SKM-1 (cell line): ENCODE measurements around the gene CTSO.
"Not testable (repeated sequence)": the region's sequence is repeated elsewhere in the genome, so short reads cannot be mapped to it uniquely, and the experiment has no call there.

Source experiments
- DNase-seq: peaks from one replicate; lab custom pipeline; 2025; ENCODE audit not compliant: unreplicated experiment; lab: John Stamatoyannopoulos, UW

Gene CTSO

DNA sequence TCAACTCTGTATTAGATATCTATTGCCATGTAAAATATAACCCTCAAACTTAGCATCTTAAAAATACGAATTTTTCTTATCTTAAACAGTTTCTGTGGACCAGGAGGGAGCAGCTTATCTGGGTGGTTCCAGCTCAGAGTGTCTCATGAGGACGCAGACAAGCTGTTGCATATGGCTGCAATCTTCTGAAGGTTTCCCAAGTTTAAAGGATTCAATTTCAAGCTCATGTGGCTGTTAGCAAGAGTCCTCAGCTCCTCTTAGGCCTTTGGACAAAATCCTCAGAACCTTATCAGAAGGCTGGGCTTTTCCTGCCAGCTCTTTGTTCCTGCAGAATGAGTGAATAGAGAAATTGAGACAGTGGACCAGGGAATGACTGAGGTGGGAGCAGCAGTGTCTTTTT is 2.8 kb upstream of the CTSO start:
- no peak for DNase-seq

DNA sequence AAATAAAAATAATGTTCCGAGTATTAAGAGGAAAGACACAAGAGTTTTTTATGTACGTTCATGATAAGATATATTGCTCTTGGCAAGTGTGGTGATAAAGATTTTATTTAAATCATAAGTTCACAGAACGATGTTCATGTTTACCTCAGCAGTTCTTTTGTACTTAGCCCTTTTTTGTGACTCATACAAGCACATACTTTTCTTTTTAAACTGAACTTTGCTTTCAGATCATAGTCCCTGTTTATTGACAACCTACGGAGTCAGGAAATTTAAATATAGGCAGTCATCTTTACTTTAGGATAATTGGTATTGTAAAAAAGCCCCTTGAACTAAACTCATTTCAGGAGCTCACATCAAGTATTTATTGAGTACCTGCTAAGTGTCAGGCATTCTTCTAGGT is 1.3 kb upstream of the CTSO start:
- no peak for DNase-seq

- DNase-seq = no peak
Observed at GRCh38 chr4:155954118-155954685, 536 bp upstream of the CTSO start.

GRCh38 chr4:155952501-155952901 is 1.2 kb downstream of the CTSO start:
- no peak for DNase-seq

DNA sequence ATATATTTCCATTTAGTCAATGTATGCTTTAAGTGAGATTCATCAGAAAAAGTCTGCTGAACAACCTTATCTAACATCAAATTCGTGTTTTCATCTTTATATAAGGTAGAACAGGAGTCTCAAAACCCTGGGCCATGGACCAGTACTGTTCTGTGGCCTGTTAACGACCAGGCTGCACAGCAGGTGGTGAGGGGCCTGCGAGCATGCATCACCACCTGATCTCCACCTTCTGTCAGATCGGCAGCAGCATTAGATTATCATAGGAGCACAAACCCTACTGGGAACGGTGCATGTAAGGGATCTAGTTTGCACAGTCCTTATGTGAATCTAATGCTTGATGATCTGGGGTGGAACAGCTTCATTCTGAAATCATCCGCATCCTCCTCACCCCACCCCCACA is 3.2 kb downstream of the CTSO start:
- DNase-seq = no peak

GRCh38 chr4:155948541-155948940 is 5.1 kb downstream of the CTSO start:
- DNase-seq = no peak

- no peak for DNase-seq
Observed at GRCh38 chr4:155946486-155946885, 7.2 kb downstream of the CTSO start.

DNA sequence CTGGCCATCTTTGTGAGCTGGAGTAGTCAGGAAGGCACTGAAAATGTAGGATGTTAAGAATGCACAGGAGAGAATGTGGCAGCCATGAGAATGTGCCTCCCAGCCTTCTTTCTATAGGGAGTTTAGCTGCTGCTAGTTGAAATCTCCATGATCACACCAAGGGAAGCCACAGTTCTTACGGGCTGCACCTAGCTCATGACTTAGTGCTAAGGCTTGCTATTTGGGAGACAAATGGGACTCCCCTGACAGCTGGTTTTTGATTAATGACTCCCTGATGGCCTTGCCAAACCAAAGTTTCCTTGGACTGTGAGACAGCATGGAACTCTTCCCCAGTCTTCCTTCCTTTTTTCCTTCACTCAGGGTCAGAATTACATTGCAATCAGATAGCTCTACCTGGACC is 9.2 kb downstream of the CTSO start:
- DNase-seq = no peak

GRCh38 chr4:155943605-155944291 is 9.9 kb downstream of the CTSO start:
- no peak for DNase-seq

DNA sequence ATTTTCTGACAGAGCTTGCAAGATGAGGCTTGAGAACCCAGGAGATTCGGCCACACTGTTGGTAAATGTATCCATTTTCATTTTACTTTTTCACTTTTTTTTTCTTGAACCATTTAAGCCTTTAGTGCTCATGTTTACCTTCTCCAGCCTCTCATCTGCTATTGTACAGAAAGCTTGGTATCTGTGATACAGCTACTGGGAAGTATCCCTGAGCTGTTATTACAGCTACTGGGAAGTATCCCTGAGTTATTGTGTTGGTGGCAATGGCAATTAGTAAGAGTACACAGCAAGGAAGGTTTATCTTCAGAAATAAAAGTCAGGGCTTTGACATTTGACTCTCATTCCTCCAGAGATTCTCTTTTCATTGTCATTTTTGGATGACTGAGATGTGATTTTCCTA is 11.8 kb downstream of the CTSO start:
- DNase-seq = no peak

DNA sequence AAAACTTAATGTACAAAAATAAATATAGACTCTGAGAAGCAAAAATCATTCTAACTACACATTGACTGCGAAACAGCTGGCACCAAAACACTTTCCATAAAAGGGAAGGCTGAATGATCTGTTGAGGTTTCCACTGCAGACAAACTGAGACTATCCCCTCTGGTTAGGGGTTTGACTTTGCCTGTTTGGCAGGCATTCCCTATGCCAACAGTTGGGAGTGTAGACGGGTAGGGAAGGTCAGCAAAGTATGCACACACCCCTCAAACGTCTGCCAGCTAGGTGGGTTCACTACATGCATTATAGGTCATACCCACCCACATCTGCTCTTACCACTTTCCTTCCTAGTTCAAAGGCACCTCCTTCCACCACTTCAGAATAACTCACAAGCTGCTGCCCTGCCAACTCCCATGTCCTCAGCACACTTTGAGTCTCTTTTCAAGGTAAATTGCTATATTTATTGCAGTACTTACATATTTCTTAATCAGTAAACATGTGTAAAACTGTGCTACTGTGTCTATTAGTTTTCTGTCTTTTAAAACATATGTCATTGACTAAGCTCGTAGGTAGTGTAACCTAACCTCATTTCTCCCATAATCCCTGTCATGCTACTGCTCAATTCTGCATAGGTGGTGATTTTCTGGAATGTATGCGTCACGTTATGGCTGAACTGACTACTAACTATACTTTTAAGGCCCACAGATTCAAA is 12.4 kb downstream of the CTSO start:
- no peak for DNase-seq

GRCh38 chr4:155935389-155935986 is 18.2 kb downstream of the CTSO start:
- no peak for DNase-seq

DNA sequence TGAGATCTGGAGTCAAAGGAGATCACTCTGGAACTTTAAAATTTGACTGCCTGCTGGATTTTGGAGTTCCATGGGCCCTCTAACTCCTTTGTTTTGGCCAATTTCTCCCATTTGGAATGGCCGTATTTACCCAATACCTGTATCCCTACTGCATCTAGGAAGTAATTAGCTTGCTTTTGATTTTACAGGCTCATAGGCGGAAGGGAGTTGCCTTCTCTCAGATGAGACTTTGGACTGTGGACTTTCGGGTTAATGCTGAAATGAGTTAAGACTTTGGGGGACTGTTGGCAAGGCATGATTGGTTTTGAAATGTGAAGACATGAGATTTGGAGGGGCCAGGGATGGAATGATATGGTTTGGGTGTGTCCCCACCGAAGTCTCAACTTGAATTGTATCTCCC is 19.0 kb downstream of the CTSO start:
- not testable (repeated sequence) for DNase-seq

GRCh38 chr4:155931634-155932033 is 22.0 kb downstream of the CTSO start:
- DNase-seq = no peak

GRCh38 chr4:155930330-155930729 is 23.3 kb downstream of the CTSO start:
- no peak for DNase-seq

- no peak for DNase-seq
Observed at GRCh38 chr4:155929833-155930232, 23.8 kb downstream of the CTSO start.

DNA sequence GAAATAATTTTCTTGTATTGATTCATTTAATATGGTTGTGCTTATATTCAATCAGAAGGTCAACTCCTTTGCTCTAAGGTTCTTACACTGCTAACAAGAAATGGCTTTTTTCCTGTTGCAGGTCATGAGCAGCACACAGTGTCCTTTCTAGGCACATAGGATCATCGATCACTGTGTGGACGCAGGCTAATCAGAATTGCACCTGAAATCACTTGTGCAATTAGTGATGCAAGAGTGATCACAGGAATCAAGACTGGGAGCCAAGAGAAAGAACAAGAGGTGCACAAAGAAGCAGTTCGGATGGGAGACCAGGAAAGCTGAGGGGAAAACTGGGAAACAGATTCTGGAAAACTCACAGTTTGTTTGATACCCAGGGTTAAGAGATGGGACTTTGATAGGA is 29.0 kb downstream of the CTSO start:
- no peak for DNase-seq

- no peak for DNase-seq
Observed at GRCh38 chr4:155921597-155921996, 32.1 kb downstream of the CTSO start.

DNA sequence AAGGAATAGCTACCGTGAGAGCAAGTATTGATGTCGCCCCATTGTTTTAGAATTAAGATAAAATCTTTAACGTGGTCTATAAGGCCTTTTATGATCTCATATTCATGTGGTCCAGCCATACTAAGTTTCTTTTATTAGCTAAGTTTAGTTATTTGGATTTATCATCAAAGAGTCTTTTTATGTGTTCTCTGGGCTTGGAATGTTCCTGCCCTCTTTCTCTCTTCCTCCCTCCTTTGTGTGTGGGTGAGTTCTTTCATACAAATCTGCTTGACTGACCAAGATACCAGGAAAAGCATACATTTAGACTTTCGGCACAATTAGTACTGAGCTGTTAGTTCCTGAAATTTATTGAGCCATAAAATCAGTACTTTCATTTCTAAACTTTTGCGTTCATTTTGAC is 38.9 kb downstream of the CTSO start:
- no peak for DNase-seq

DNA sequence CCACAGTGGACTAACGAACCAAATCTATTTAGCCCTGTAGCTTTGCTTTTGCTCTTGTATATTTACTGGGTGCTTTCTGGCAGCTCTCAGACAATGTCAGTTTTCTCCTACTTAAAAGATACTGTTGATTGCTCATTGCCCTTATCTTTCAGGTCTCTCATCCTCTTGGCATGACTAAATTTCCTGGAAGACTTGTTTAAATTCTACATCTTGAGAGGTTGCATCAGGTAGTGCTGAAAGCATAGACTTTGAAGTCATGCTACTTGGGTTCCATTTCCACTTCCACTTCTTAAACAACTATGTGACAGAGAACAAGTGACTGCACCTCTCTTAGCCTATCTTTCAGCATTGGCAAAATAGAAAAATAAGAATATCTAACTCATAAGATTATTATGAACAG is 41.8 kb downstream of the CTSO start:
- DNase-seq = no peak

DNA sequence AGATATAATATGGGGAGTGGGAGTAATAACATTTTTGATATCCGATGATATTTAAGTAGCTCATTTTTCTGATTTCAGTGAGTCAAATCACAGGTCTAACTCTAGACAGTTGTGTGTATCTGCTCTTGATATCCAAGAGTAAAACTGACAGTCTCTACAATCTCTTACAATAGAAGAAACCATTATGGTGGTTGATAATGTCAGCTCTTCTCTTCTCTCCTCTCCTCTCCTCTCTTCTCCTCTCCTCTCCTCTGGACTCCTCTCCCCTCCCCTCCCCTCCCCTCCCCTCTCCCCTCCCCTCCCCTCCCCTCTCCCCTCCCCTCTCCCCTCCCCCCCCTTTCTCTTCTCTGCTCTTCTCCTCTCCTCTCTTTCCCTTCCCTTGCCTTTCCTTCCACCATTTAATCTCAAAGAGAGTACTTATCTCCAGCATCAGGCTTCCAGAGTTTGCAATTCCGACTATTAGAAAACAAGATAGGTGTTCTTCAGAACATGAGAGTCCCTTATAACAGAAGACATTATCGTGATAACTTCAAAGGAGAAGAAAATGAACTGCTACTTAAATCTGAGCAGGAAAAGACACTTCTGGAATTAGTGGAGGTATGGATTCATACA is 43.9 kb downstream of the CTSO start:
- no peak for DNase-seq
